ENCODE data around the gene PPARG. TPM values are rescaled to one million over a fixed set of nuclear protein-coding genes. Genes with fewer than 3 reads are reported as not detected.

The PPARG gene
- total and polyA plus RNA-seq, 2 of the 13 experiments (the other 11 are each of a cell fraction or from before 2014, with no cell fraction given) = 13.9 to 58.3 TPM

DNA sequence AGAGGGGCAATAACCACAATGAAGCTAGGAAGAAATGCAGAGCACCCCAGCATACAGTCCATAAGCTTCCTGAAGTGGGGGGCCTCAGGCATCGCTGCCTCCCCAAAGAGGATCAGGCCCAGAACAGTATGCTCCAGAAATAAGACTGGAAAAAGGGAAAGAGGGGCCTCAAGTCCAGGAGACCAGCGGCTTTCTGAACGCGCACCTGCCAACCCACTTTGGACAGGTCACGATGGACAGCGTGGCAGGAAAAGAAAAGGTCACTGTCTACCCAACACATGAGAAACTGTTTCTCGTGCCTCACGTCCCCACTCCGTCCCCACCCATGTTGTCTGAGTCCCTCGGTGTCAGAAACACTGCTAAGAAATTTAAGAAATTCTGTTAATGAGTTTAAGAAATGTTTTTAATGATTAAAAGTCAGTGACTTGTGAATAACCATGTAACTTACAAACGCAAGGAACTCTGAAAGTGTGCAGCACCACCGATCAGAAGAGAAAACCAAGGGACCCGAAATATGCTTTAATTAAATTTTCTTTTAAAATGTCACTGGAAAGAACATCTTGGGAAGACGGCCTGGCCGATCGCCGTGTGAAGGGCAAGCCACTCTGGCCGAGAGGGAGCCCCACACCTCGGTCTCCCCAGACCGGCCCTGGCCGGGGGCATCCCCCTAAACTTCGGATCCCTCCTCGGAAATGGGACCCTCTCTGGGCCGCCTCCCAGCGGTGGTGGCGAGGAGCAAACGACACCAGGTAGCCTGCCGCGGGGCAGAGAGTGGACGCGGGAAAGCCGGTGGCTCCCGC lies 1.7 kb upstream of the PPARG start (continued):
- TF ChIP-seq AGO2 (optimal IDR thresholded peaks at IDR 0.05; ENCODE audit: low read depth, low read length) (peak; percentile 50), HOXD1 (CRISPR knock-in tag; IDR thresholded peaks at IDR 0.05) (no peak), IRX3 (CRISPR knock-in tag; IDR thresholded peaks at IDR 0.05; ENCODE audit: borderline replicate concordance, low read depth) (no peak), KDM2A (CRISPR knock-in tag; IDR thresholded peaks at IDR 0.05; ENCODE audit: borderline replicate concordance, low read depth) (peak; percentile 55; the same call in 1 of the 2 replicates), ZNF878 (CRISPR knock-in tag; IDR thresholded peaks at IDR 0.05) (peak; percentile 60; the same call in 1 of the 2 replicates), ZNF30 (CRISPR knock-in tag; IDR thresholded peaks at IDR 0.05) (no peak), ZNF550 (CRISPR knock-in tag; IDR thresholded peaks at IDR 0.05; ENCODE audit: borderline replicate concordance) (no peak), ZSCAN20 (CRISPR knock-in tag; IDR thresholded peaks at IDR 0.05; ENCODE audit: borderline replicate concordance) (0 out of 2 replicates have a peak, but pooled peaks have one; percentile 16), ZFP36L2 (CRISPR knock-in tag; IDR thresholded peaks at IDR 0.05) (no peak), TBX3 (IDR thresholded peaks at IDR 0.05; ENCODE audit: borderline replicate concordance) (no peak), HNF4A (CRISPR knock-in tag; IDR thresholded peaks at IDR 0.05) (no peak), KMT2A (CRISPR knock-in tag; IDR thresholded peaks at IDR 0.05) (0 out of 2 replicates have a peak, but pooled peaks have one; percentile 29), ZNF124 (CRISPR knock-in tag; IDR thresholded peaks at IDR 0.05) (no peak), LCORL (IDR thresholded peaks at IDR 0.05) (no peak), LCORL (CRISPR knock-in tag; IDR thresholded peaks at IDR 0.05) (peak; percentile 26; the same call in 1 of the 2 replicates), ZNF44 (CRISPR knock-in tag; IDR thresholded peaks at IDR 0.05) (0 out of 2 replicates have a peak, but pooled peaks have one; percentile 38), ZNF768 (CRISPR knock-in tag; IDR thresholded peaks at IDR 0.05) (0 out of 2 replicates have a peak, but pooled peaks have one; percentile 42), KAT8 (CRISPR knock-in tag; IDR thresholded peaks at IDR 0.05) (peak; percentile 6; the same call in 1 of the 2 replicates)
- TF ChIP-seq, protein P1, sequence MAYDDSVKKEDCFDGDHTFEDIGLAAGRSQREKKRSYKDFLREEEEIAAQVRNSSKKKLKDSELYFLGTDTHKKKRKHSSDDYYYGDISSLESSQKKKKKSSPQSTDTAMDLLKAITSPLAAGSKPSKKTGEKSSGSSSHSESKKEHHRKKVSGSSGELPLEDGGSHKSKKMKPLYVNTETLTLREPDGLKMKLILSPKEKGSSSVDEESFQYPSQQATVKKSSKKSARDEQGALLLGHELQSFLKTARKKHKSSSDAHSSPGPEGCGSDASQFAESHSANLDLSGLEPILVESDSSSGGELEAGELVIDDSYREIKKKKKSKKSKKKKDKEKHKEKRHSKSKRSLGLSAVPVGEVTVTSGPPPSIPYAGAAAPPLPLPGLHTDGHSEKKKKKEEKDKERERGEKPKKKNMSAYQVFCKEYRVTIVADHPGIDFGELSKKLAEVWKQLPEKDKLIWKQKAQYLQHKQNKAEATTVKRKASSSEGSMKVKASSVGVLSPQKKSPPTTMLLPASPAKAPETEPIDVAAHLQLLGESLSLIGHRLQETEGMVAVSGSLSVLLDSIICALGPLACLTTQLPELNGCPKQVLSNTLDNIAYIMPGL (CRISPR knock-in tag; IDR thresholded peaks at IDR 0.05; ENCODE audit: borderline replicate concordance in 1 of 2, low read depth in 1 of 2) = no peak; a peak in 3 of 4 replicates
- TF ChIP-seq, protein P2, sequence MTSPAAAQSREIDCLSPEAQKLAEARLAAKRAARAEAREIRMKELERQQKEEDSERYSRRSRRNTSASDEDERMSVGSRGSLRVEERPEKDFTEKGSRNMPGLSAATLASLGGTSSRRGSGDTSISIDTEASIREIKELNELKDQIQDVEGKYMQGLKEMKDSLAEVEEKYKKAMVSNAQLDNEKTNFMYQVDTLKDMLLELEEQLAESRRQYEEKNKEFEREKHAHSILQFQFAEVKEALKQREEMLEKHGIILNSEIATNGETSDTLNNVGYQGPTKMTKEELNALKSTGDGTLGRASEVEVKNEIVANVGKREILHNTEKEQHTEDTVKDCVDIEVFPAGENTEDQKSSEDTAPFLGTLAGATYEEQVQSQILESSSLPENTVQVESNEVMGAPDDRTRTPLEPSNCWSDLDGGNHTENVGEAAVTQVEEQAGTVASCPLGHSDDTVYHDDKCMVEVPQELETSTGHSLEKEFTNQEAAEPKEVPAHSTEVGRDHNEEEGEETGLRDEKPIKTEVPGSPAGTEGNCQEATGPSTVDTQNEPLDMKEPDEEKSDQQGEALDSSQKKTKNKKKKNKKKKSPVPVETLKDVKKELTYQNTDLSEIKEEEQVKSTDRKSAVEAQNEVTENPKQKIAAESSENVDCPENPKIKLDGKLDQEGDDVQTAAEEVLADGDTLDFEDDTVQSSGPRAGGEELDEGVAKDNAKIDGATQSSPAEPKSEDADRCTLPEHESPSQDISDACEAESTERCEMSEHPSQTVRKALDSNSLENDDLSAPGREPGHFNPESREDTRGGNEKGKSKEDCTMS (CRISPR knock-in tag; conservative IDR thresholded peaks at IDR 0.05) = no peak
- TF ChIP-seq, protein P3, sequence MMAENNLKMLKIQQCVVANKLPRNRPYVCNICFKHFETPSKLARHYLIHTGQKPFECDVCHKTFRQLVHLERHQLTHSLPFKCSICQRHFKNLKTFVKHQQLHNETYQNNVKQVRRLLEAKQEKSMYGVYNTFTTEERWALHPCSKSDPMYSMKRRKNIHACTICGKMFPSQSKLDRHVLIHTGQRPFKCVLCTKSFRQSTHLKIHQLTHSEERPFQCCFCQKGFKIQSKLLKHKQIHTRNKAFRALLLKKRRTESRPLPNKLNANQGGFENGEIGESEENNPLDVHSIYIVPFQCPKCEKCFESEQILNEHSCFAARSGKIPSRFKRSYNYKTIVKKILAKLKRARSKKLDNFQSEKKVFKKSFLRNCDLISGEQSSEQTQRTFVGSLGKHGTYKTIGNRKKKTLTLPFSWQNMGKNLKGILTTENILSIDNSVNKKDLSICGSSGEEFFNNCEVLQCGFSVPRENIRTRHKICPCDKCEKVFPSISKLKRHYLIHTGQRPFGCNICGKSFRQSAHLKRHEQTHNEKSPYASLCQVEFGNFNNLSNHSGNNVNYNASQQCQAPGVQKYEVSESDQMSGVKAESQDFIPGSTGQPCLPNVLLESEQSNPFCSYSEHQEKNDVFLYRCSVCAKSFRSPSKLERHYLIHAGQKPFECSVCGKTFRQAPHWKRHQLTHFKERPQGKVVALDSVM (CRISPR knock-in tag; IDR thresholded peaks at IDR 0.05) = no peak
- TF ChIP-seq, protein P4, sequence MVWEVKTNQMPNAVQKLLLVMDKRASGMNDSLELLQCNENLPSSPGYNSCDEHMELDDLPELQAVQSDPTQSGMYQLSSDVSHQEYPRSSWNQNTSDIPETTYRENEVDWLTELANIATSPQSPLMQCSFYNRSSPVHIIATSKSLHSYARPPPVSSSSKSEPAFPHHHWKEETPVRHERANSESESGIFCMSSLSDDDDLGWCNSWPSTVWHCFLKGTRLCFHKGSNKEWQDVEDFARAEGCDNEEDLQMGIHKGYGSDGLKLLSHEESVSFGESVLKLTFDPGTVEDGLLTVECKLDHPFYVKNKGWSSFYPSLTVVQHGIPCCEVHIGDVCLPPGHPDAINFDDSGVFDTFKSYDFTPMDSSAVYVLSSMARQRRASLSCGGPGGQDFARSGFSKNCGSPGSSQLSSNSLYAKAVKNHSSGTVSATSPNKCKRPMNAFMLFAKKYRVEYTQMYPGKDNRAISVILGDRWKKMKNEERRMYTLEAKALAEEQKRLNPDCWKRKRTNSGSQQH (CRISPR knock-in tag; IDR thresholded peaks at IDR 0.05; ENCODE audit: low read depth) = no peak

Data from HepG2 (cell line).